IPS-NIHi11 (cell line): Measurements from ENCODE around the gene GAREM1.

Experiments
- DNase-seq: peaks from one replicate; pipeline ENCODE4 v3.0.0; 2012; ENCODE audit warnings: mixed read lengths, low spot score

Gene GAREM1

DNA sequence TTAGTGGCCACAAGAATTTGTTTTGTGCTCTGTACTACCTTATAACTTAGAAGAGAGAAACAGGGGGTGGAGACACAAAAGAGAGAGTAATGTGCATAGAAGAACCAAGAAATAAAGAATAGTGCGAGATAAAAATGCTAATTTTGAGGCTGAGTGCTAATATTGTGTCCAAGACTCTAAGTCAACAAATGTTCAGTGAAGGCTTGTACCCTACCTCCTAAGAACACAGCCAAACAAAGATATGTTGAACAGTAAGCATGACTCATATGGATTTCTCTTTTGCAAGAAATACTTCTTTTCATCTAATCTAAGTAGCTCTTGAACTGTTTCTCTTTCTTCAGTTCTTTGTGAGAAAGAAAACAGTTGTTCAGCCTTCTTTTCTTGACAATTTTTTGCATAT is 45.2 kb downstream of the GAREM1 start:
- no peak for DNase-seq

DNA sequence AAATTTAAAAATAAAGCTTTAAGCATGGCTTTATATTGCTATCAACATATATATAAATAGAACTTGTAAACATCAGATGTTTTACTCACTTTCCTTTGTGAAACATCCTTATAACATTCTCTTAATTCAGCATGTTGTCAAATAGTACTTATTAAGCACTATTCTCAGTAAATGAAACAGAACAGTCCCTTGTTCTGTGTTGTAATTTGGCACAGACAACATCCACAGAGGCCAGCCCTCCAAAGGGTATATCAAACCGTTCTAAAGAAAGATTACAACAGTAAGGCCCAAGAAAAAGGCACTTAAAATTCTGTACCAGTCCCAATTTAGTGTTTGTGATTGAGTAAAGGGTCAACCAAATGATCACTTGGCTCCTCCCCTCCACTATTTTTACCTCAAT is 46.0 kb downstream of the GAREM1 start:
- no peak for DNase-seq

DNA sequence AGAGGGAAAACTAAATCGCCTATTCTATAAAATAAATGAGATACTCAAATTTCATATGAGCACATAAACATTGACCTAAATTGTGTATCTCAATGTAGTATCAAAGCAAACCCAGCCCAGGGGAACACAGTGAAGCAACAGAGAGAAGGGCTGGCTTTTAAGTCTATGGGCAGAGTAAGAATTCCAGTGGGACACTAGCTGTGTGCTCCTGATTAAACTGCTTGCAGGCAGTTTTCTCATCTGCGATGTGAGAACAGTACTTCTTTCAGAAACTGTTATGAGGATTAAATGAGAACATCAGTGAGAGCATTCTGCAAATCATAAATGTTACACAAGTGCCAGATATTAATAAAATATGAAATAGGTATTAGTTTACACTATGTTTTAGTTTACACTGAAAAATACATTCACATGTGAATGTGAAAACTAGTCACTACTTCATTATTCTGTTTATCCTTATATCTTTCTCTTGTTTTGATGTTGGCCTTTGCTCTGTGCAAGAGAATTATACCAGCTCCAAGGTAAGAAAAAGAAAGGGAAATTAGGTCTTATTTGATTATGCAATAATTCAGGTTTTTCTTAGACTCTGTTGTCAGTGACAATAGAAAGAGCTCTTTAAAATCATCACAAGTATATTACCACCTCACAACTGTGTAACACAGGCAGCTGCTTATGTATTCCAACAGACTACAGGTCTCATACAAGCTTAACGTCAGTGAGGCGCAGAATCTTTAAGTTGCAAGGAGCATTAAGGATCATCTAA is 47.5 kb downstream of the GAREM1 start:
- no peak for DNase-seq

DNA sequence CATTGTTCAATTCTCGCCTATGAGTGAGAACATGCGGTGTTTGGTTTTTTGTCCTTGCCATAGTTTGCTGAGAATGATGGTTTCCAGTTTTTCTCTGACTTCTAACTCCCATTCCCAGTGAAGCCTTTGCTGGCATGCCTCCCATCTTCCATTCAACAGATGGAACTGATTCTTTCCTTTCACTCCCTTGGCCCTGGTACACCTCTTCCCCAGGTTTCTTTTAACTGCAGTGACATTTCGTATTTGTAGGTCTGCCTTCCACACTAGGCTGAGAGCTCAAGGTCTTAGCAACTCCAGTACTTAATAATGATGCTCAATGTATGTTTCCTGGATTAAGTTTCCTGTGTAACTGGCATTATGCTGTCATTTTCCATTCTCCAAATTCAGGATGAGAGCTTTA is 48.5 kb downstream of the GAREM1 start:
- no peak for DNase-seq

DNA sequence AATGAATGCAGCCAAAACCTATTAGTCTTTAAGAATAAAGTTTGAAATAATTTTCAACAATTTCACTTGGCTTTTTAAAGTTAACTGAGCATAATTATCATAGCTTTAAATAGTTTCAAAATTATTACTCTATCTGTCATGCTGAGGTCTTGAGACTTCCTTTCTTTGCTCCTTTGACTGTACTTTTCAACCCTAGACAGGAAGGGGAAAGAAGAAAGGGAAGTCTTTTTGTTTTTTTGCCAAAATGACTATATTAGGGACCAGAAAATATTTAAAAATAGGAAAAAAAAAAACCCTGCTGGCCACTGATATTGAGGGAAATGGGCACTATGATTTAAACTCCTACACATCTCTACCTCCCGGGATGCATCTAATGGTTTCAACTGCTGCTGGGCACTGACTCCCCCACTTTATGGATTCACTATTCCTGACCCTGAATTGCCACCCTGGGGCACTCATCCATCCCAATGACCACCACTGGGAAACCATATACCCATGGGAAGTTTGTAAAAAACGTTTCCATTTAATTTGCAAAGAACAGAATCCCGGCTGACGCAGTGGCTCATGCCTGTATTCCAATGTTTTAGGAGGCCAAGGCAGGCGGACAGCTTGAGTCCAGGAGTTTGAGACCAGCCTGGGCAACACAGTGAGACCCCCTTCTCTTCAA is 50.5 kb downstream of the GAREM1 start:
- no peak for DNase-seq

DNA sequence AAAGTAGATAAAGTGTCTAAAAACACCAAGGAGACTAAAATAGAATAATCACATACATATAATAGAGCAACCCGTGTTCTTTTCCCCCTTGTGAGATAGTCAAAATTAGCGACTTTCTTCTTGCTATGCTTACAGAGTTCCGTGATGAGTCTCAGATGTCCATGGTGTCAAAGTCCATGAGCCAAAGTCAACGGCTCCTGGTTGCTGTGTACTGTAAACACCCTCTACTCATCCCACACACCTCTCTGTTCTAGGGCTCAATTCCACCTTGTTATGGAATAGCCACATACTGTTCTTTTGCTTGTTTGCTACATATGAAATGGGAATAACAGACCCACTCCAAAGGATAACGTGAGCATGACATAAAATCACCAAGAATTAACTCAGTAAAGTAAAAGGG is 52.5 kb downstream of the GAREM1 start:
- DNase-seq = no peak

DNA sequence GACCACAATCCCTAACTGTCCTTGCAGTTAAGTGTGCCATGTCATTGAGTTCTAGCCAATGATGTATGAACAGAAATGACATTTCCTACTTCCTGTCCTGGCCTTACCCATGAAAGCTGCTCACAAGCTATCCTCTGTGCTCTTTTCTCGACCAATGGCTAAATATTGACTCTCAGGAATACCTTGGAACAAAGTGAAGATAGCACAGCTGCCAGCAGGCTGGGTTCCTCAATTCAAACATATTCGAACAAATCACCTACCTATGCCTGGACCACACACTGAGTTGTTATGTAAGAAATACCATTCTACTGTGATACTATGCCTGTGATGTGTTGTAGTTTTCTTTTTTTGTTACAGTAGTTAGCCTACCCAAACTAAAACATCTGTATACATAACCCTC is 65.1 kb downstream of the GAREM1 start:
- DNase-seq = no peak

DNA sequence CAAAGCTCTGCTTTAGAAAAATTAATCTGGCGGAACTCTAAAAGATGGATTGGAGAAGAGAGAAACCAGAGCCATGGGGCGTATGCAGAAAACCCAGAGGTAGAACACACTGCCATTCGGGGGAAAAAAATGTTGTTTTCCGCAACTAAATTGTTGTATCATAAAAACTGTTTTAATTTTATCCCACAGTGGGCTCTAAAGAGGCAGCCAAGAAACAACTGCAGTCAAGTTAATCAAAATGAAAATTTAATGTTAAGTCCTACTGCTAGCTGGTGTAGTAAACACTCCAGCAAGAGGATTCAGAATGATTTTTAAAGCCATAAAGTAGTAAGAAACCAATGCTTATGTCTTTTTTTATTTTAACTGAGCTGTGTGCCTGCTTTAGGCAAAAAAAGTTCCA is 69.1 kb downstream of the GAREM1 start:
- no peak for DNase-seq

DNA sequence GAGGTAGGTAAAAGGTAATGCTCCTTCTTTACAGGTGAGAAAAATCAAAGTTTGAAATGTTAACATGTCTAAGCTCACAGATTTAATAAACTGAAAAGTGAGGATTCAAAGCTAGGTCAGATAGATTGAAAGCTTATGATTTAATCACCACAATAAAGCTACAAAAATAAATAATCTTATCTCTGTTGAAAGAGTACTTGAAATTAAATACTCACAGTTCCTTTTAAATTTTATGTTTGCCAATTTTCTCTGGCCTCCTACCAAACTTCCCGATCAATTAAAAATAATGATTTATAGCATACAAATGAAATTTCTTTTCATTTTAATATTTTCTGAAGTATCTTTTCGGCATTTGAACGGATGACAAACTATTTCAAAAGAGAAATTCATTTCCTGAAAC is 77.3 kb downstream of the GAREM1 start:
- no peak for DNase-seq

DNA sequence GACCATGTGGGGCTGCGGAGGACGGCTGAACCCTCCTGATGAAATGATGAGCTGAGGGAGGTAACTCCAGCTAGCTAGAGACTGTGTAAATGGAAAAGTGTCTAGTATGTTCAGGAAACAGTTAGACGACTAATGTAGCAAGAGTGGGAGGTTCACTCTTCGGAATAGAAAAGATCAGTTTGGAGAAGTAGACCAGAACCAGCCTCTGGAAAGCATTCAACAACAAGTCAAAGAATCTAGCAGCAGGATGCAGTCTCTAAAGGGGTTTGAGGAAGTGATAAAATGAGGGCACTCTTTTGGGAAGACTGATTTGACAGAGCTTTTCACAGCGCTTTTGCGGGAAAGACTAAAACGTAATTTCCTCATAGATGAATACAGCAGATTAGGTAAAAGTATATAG is 79.6 kb downstream of the GAREM1 start:
- DNase-seq = no peak

DNA sequence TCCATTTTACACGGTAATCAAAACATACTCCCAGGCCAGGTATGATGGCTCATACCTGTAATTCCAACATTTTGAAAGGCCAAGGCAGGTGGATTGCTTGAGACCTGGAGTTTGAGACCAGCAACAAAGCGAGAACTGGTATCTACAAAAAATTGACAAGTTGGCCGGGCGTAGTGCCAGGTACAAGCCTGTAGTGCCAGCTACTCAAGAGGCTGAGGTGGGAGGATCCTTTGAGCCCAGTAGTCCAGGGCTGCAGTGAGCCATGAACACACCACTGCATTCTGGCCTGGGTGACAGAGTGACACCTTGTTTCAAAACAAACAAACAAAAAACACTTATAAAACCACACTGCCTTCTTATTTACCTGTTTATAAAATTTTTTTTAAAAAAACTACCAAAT is 80.8 kb downstream of the GAREM1 start:
- DNase-seq = no peak

DNA sequence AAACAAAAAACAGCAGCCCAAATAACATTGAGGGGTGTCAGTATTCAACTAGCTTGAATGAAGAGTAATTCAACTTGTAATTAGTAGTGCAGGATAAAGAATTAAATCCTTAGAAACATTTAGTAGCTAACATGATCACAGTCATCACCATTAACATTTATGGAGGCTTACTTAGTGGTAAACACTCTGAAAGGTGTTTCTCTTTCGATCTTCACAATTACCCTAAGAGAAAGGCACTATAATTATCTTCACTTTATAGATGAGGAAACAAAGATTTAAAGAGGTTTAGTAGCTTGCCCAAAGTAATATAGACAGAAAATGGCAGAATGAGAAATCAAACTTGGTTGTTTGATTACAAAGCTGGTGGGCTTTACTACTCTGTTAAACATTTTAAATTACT is 81.5 kb downstream of the GAREM1 start:
- no peak for DNase-seq

DNA sequence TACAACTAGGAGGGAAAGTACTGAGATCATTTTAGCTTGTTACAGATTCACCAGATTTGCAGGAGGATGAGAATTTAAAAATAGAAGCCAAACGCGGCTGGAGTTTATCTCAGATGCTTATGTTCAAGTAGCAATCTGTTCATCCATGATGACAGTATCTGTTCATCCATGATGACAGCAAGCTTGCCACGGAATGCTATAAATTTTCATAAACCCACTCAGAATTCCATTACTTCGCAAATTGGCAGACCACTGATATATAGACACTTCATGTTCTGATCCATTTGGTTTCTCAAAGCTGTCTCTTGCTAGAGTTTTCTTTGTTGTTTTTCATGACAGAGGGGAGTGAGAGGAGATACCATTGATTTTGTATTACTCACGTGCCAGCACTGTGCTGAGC is 84.2 kb downstream of the GAREM1 start:
- DNase-seq = no peak

DNA sequence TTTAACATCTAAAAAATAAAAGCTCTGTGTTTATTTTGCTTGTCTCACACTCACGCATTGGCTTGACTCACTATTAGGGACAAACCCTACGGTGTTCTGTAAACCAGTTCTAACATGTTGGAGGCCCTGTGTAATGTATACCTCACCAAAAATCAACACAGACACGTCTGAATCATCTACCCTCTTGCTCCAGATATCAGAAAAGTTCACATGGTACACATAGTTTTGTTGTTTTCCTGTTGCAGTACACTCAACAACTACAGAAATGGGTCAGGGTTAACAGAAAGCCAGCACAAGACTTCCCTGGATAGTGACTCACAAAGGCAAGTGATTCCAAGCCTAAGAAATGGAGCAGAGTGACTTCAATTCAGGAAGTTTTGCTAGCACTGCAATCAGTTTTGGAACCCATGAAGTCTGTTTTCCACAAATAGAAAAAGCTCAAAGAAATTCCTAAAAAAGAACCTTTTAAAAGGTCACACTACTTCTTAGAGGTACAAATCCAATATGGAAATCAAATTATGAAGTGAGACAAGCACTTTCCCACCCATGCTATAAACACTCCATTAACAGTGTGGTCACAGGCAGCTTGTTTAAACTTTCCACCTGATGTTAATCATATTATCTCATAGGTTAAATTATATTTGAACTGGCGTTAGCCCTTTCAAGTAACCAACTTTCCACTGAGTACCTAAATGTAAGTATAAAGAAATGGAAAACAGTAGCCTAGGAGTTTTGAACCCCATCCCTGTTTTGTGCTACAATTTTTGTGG is 87.4 kb downstream of the GAREM1 start:
- no peak for DNase-seq

DNA sequence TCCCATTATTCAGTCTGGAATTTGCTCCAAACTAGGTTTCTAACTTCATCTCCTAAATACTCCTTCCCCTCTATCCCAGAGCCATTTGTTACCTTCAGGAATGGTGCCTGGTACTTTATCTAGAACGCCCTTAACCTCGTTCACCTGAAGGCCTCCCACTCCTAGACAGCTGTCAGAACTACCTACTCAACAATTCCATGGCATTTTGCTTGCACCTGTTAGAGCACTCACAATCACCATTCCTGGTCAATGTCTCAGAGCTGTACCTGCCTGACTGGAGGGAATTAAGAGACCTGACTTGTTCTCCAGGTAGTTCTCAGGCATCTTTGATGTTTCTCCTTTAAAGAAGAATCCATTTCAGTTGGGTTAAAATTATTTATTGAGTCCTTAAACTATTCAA is 88.9 kb downstream of the GAREM1 start:
- no peak for DNase-seq

DNA sequence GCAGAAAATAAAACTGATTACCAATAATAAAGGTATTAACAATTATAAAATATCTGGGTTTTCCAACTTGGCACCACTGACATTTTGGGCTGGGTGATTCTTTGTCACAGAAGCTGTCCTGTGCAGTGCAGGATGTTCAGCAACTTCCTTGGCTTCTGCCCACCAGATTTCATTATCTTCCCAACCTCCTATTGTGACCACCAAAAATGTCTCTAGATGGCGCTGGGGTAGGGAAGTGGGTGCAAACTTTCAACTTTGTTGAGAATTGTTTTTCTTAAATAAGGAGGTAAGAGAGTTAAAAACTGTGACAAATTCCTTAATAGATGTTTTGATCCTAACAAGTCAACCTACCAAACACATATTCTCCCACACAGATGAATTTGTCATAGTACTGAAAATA is 90.1 kb downstream of the GAREM1 start:
- no peak for DNase-seq

DNA sequence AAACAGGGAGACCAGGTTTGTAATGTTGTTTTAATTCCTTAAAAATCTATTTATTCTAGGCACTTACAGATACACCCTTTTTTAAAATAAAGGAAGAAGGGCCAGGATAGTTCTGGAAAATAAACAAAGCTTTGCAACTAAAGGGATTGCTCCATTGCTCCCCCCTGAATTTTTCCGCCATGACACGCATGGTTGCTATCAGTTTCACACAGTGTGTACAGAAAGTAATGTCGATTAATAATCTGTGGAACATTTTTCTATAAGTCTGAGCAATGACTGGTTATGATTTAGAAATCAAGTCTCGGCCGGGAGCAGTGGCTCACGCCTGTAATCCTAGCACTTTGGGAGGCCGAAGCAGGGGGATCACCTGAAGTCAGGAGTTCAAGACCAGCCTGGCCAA is 90.8 kb downstream of the GAREM1 start:
- DNase-seq = no peak

DNA sequence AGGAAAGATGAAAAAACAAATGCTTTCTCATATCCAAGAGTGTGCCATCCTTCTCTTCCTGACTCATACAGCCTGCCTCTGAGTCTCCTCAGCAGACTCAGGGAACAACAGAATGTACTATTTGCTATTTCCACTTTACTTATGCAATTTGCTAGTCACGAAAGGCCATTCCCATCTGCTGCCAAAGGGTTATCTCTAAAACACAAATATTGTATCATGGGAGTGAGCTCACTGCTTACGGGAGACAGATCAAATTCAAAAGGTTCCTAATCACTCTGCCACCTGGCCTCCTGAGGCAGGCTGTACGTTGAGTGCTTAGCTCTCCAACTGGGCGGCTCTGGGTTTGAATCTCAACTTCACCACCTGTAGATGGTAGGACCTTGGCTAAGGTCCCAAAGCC is 92.0 kb downstream of the GAREM1 start:
- no peak for DNase-seq

DNA sequence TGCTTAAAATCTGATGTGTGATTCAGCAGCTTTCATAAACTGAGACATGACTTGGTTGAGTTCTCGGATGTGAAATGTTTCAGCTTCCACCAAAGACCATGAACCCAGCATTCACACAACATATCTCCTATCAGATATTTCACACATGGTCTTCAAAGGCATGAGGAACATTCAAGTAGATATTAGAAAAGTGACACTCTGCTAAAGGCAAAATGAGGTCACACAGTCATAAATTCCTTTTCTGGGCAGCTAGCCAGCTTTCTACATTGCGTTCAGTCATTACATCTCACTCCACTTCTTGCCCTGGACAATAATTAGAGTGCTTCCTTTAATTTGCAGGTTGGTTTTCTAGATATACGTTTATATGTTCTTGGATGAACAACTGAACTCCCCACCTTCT is 96.7 kb downstream of the GAREM1 start:
- no peak for DNase-seq

DNA sequence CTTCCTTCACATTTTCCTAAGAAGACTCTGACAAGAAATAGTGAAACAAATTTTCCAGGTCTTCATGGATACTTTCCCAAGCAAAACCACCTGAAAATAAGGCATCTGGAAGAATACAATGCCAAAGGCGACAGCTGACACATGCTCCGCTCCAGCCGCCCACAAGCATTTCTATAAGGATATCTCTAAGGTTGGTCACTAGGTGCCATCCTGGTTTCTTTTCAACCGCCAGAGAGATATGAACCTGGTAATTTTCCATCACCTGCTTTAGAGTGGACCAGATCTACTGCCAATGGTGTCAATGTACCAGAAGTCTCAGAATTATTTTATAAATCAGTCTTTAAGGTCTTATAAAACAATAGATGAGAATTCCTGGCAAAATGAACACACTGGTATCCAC is 97.2 kb downstream of the GAREM1 start:
- no peak for DNase-seq

DNA sequence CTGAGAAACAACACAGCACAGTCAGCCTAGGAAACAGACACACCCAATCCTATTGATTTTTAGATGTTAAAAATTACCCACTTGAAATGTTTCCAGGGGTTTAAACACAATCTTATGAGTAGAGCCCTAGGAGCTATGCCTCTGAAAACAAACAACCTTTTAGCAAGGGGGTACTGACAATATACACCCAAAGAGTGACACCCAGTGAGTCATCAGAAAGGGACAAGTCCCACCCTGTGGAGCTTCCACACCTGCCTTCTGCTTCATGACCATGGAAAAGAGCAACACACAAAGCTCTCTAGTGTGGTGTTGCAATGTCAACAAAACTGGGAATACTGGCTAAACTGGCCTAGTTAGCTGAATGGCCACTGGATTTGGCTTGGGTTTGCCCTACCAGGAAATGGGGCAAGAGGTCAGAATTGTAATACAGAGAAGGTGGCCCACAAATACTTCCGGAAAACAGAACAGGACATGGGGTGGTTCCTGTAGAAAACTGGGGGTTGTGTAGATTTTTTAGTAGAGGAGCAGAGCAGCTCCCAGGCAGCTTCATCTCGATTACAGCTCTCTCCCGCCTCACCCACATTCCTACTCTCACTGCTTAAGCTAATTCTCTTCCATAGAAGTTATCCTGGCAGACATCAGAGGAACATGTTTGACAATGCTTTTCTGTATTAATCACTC is 98.2 kb downstream of the GAREM1 start:
- DNase-seq = peak; percentile 30

DNA sequence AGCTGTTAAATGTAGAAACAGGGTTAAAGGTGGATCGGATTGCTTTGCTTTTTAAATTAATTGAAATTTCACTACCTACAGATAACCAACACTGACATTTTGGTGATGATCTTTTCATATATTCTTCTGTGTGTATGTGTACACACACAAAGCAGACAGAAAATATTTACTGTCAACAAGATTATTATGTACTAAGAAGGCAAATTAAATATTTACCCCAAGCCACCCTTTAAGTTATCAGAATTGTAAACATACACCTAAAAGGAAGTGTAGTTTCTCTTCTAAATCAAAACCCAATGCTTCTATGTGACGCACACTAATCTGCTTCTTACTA is 98.7 kb downstream of the GAREM1 start:
- no peak for DNase-seq

DNA sequence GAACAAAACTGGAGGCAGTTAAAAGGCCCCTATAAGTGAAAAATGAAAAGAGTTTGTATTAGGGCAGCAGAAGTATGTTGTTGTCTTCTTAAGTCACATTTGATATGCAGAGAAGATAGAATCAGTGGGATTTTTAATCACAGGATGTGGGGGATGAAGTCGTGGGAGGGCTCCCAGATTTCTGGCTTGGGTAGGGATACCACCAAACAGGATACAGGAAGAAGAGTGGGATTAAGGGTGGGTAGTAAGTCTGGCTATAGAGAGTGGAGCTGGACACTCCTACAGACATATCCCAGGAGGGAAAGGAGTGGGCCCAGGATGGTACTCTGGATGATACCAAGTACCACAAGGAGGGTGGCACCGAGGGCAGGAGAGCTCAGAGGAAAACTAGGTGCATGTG is 99.3 kb downstream of the GAREM1 start:
- no peak for DNase-seq
